GM23338 (cell line): ENCODE data around the gene WEE2. TPM values are rescaled to one million over a fixed set of nuclear protein-coding genes. Genes with fewer than 3 reads are reported as not detected.

Source experiments
- CREB1 ChIP-seq: fragments of 250-450 bp; sonication (Bioruptor Pico); IDR thresholded peaks from 2 replicates; pipeline ENCODE4 v1.5.0; 2020; ENCODE audit warnings: low read depth, mild to moderate bottlenecking, moderate library complexity
- EZH2 ChIP-seq: fragments of 200-600 bp; sonication (generic); IDR thresholded peaks from one replicate; pipeline ENCODE4 v1.8.0; 2017; ENCODE audit warnings: antibody characterized with exemption, mild to moderate bottlenecking, low read depth; ENCODE audit not compliant: unreplicated experiment
- STAT1 ChIP-seq: IDR thresholded peaks from one replicate; pipeline ENCODE4 v1.6.1; 2016; ENCODE audit warnings: antibody characterized with exemption; ENCODE audit not compliant: unreplicated experiment
- ZNF114 ChIP-seq: fragments of 250-450 bp; sonication (Bioruptor Pico); IDR thresholded peaks from 2 replicates; pipeline ENCODE4 v1.5.0; 2020; ENCODE audit warnings: mild to moderate bottlenecking, moderate library complexity
- polyA plus RNA-seq: library from polyadenylated mRNA; unstranded; fragments of >200 nt; fragmentation: Nextera tagmentation; extraction: Ambion mirVana; gene quantifications from 2 replicates; pipeline ENCODE4 v1.2.1, GENCODE V29; 2016
- total RNA-seq: library from RNA; depleted of rRNA; stranded (reverse); fragments of >200 nt; shearing (Covaris generic); gene quantifications from 2 replicates; pipeline ENCODE4 v1.2.3, GENCODE V29; 2014
- TF ChIP-seq, protein P1 (sequence below): fragments of 250-450 bp; sonication (Bioruptor Pico); IDR thresholded peaks from 2 replicates; pipeline ENCODE4 v1.5.0; 2020; ENCODE audit warnings: mild to moderate bottlenecking, moderate library complexity
- TF ChIP-seq, protein P2 (sequence below): IDR thresholded peaks from one replicate; pipeline ENCODE4 v1.6.1; 2018; ENCODE audit warnings: antibody characterized with exemption; ENCODE audit not compliant: unreplicated experiment

WEE2 gene
- total and polyA plus RNA-seq, 2 experiments from 2014 or later: not detected

DNA sequence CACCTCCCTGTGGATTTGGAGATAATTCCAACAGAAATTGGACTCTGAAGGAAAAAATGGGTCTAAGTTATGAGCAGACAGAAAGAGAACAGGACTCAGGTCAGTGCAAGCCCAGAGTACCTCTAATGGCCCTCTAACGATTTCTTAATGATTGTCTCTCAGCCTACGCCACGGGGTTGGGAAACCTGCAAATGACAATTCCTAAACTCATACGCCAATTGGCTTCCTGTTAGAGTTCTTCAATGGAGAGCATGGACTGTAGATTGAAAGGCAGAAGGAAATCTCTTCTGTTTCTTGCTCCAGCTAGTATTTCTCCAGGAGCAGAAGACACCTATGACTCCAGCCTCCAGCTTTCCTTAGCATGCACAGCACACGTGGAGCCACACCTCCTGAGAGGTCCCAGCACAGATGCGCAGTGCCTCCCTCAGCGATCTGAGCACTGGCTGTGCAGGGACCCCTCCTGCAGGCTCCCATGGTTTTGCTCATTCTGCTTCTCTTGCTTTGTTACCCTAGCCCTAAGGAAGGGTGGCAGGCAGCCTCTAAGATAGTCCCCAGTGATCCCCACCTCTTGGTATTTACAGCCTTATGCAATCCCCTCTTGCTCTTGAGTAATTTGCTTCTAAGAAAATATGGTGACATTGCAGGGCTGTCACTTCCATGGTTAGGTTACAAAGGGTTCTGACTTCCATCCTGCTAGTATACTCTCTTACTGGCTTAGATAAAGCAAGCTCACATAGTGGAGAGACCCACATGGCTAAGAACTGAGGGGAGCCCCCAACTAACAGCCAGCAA, 36.3 kb upstream of the WEE2 start (continued):
- TF ChIP-seq, protein P1, sequence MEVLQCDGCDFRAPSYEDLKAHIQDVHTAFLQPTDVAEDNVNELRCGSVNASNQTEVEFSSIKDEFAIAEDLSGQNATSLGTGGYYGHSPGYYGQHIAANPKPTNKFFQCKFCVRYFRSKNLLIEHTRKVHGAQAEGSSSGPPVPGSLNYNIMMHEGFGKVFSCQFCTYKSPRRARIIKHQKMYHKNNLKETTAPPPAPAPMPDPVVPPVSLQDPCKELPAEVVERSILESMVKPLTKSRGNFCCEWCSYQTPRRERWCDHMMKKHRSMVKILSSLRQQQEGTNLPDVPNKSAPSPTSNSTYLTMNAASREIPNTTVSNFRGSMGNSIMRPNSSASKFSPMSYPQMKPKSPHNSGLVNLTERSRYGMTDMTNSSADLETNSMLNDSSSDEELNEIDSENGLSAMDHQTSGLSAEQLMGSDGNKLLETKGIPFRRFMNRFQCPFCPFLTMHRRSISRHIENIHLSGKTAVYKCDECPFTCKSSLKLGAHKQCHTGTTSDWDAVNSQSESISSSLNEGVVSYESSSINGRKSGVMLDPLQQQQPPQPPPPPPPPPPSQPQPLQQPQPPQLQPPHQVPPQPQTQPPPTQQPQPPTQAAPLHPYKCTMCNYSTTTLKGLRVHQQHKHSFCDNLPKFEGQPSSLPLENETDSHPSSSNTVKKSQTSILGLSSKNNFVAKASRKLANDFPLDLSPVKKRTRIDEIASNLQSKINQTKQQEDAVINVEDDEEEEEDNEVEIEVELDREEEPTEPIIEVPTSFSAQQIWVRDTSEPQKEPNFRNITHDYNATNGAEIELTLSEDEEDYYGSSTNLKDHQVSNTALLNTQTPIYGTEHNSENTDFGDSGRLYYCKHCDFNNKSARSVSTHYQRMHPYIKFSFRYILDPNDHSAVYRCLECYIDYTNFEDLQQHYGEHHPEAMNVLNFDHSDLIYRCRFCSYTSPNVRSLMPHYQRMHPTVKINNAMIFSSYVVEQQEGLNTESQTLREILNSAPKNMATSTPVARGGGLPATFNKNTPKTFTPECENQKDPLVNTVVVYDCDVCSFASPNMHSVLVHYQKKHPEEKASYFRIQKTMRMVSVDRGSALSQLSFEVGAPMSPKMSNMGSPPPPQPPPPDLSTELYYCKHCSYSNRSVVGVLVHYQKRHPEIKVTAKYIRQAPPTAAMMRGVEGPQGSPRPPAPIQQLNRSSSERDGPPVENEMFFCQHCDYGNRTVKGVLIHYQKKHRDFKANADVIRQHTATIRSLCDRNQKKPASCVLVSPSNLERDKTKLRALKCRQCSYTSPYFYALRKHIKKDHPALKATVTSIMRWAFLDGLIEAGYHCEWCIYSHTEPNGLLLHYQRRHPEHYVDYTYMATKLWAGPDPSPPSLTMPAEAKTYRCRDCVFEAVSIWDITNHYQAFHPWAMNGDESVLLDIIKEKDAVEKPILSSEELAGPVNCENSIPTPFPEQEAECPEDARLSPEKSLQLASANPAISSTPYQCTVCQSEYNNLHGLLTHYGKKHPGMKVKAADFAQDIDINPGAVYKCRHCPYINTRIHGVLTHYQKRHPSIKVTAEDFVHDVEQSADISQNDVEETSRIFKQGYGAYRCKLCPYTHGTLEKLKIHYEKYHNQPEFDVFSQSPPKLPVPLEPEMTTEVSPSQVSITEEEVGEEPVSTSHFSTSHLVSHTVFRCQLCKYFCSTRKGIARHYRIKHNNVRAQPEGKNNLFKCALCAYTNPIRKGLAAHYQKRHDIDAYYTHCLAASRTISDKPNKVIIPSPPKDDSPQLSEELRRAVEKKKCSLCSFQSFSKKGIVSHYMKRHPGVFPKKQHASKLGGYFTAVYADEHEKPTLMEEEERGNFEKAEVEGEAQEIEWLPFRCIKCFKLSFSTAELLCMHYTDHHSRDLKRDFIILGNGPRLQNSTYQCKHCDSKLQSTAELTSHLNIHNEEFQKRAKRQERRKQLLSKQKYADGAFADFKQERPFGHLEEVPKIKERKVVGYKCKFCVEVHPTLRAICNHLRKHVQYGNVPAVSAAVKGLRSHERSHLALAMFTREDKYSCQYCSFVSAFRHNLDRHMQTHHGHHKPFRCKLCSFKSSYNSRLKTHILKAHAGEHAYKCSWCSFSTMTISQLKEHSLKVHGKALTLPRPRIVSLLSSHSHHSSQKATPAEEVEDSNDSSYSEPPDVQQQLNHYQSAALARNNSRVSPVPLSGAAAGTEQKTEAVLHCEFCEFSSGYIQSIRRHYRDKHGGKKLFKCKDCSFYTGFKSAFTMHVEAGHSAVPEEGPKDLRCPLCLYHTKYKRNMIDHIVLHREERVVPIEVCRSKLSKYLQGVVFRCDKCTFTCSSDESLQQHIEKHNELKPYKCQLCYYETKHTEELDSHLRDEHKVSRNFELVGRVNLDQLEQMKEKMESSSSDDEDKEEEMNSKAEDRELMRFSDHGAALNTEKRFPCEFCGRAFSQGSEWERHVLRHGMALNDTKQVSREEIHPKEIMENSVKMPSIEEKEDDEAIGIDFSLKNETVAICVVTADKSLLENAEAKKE (CRISPR knock-in tag): no peak
- TF ChIP-seq CREB1 (CRISPR knock-in tag) (no peak), EZH2 (no peak), STAT1 (no peak), ZNF114 (no peak)
- TF ChIP-seq, protein P2, sequence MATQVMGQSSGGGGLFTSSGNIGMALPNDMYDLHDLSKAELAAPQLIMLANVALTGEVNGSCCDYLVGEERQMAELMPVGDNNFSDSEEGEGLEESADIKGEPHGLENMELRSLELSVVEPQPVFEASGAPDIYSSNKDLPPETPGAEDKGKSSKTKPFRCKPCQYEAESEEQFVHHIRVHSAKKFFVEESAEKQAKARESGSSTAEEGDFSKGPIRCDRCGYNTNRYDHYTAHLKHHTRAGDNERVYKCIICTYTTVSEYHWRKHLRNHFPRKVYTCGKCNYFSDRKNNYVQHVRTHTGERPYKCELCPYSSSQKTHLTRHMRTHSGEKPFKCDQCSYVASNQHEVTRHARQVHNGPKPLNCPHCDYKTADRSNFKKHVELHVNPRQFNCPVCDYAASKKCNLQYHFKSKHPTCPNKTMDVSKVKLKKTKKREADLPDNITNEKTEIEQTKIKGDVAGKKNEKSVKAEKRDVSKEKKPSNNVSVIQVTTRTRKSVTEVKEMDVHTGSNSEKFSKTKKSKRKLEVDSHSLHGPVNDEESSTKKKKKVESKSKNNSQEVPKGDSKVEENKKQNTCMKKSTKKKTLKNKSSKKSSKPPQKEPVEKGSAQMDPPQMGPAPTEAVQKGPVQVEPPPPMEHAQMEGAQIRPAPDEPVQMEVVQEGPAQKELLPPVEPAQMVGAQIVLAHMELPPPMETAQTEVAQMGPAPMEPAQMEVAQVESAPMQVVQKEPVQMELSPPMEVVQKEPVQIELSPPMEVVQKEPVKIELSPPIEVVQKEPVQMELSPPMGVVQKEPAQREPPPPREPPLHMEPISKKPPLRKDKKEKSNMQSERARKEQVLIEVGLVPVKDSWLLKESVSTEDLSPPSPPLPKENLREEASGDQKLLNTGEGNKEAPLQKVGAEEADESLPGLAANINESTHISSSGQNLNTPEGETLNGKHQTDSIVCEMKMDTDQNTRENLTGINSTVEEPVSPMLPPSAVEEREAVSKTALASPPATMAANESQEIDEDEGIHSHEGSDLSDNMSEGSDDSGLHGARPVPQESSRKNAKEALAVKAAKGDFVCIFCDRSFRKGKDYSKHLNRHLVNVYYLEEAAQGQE: no peak
